Muscle layer of colon (tissue), 2 donors: ENCODE measurements around the gene NPAS3.

Experiments
- H3K27ac ChIP-seq: one replicate; pipeline ENCODE4 v1.7.0; 2013; ENCODE audit warnings: low read depth, mild to moderate bottlenecking, low read length, moderate library complexity
- H3K27me3 ChIP-seq, 2 donors: one replicate each; pipeline ENCODE4 v1.7.0; 2013; ENCODE audit warnings: low read length in 2 of 2, mild to moderate bottlenecking in 2 of 2; ENCODE audit not compliant: insufficient read depth in 2 of 2, control insufficient read depth in 1 of 2
- H3K36me3 ChIP-seq: one replicate; pipeline ENCODE4 v1.7.0; 2013; ENCODE audit warnings: mild to moderate bottlenecking, low read length; ENCODE audit not compliant: insufficient read depth
- H3K4me1 ChIP-seq: one replicate; pipeline ENCODE4 v1.7.0; 2013; ENCODE audit warnings: mild to moderate bottlenecking, low read length; ENCODE audit not compliant: insufficient read depth
- H3K4me3 ChIP-seq, 2 donors: one replicate each; pipeline ENCODE4 v1.7.0; 2013; ENCODE audit warnings: low read length in 2 of 2, low read depth in 1 of 2, mild to moderate bottlenecking in 1 of 2, moderate library complexity in 1 of 2
- H3K9ac ChIP-seq: one replicate; pipeline ENCODE4 v1.7.0; 2013; ENCODE audit warnings: low read length
- H3K9me3 ChIP-seq: one replicate; pipeline ENCODE4 v1.7.0; 2013; ENCODE audit warnings: mild to moderate bottlenecking, low read length
- donor health status: abdominal sarcoma.
- donor health status: Adenocarcinoma of cecum.

The NPAS3 gene

GRCh38 chr14:32938719-32939253 is at the start of gene NPAS3:
Gene NPAS3 (plus strand): TSS chr14:32938879.
- Histone ChIP-seq H3K4me3 (peak within 1 kb of the TSS; percentile 59 to 75), H3K9me3 (no peaks in the 10 kb centered on the region), H3K27ac (peak within 1 kb of the TSS; percentile 89), H3K4me1 (peaks cover 27% of the 10 kb centered on the region), H3K9ac (no peak within 1 kb of the TSS), H3K36me3 (no peaks in the 10 kb centered on the region), H3K27me3 (peaks cover 0 to 9% of the 10 kb centered on the region in 2 donors)

DNA sequence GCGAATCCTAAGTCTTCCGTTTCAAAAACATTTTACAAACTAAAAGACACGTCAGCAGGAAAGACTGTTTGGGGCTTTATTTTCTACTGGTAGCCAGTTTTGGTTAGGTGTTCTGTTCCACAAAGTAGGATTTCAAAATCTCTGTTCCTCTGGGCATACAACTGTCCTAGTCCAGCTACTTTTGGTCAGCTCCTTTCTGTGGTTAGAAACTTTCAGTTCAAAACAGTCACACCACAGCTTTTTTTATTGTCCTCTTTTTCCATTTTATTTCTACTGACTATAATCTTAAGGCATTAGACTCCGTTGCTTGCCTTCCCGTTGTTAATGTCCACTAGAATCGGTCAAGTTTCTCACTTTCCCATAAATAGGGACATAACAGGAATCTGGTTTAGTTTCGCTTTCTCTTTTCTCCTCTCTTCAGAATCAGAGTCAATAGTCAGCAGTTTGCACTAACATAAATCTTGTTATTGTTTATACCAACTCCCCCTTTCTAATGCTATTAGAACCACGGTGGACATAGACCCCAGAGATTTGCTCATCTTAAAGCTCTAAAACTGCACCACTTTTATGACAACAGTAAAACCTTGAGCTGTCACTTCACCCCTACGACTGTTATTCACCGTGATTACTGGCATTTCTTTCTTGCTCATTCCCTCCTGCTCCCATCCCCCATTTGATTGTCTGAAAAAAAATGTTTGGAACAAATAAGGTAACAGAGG is 41.5 kb upstream of the NPAS3 start:
- H3K4me3 ChIP-seq, result peak overlapping the region; percentile 52 to 70
- H3K9ac ChIP-seq, result peak overlapping the region; percentile 68
- H3K4me1 ChIP-seq, result peaks cover 6% of the 10 kb centered on the region
- no peaks in the 10 kb centered on the region for H3K9me3 ChIP-seq
- H3K27me3 ChIP-seq, result no peaks in the 10 kb centered on the region
- H3K27ac ChIP-seq, result peak overlapping the region; percentile 78
- no peaks in the 10 kb centered on the region for H3K36me3 ChIP-seq

DNA sequence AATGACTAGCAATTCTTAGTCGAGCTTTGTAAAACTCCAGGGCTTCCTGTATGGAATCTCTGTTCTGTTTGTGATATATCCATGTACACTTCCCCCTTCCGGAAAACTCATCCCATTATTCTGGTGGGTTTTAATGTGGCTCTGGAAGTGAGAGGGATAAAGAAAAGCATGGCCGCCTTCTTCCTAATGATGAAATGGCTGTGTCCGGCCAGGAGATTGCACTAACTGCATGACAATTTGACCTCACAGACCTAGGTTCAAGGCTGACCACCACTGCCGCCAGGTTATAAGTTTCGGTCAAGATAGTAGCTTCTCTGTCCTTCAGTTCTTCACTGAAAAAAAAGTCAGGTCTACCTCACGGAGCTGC is 41.0 kb upstream of the NPAS3 start:
- H3K27ac ChIP-seq, result peak overlapping the region; percentile 78
- no peaks in the 10 kb centered on the region for H3K9me3 ChIP-seq
- H3K27me3 ChIP-seq, result no peaks in the 10 kb centered on the region
- H3K9ac ChIP-seq, result peak overlapping the region; percentile 68
- peak overlapping the region; percentile 52 to 70 for H3K4me3 ChIP-seq
- H3K36me3 ChIP-seq, result no peaks in the 10 kb centered on the region
- peaks cover 6% of the 10 kb centered on the region for H3K4me1 ChIP-seq

- H3K36me3 ChIP-seq, result no peaks in the 10 kb centered on the region
- no peaks in the 10 kb centered on the region for H3K9me3 ChIP-seq
- no peak overlapping the region for H3K4me3 ChIP-seq
- peaks cover 6% of the 10 kb centered on the region for H3K4me1 ChIP-seq
- H3K27ac ChIP-seq, result no peak overlapping the region
- no peak overlapping the region for H3K9ac ChIP-seq
- no peaks in the 10 kb centered on the region for H3K27me3 ChIP-seq
Measured at GRCh38 chr14:32898876-32899275, 39.8 kb upstream of the NPAS3 start.

DNA sequence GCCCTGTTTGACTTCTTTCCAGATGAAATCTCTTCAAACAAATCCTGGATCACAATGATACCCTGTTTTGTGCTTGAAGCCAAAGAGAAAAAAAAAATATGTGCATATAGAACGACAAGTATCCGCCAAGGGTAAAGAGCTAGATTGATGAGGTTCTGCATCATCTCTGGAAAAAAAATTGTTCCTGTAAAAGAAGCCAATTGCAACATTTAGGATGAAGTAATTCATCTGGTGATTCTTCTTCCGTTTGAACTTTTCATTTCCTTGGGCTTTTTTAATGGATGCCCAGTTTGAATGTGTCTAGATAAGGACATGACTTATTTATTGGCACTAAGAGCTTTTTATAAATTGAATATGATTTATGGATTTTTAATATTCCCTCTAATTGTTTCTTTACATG is 38.1 kb upstream of the NPAS3 start:
- Histone ChIP-seq H3K9me3 (no peaks in the 10 kb centered on the region), H3K4me1 (peaks cover 6% of the 10 kb centered on the region), H3K9ac (no peak overlapping the region), H3K27ac (no peak overlapping the region), H3K36me3 (no peaks in the 10 kb centered on the region), H3K27me3 (no peaks in the 10 kb centered on the region), H3K4me3 (no peak overlapping the region)

GRCh38 chr14:32905013-32905412 is 33.7 kb upstream of the NPAS3 start:
- Histone ChIP-seq H3K4me1 (no peaks in the 10 kb centered on the region), H3K9ac (no peak overlapping the region), H3K27me3 (no peaks in the 10 kb centered on the region), H3K36me3 (no peaks in the 10 kb centered on the region), H3K9me3 (no peaks in the 10 kb centered on the region), H3K4me3 (no peak overlapping the region), H3K27ac (no peak overlapping the region)

DNA sequence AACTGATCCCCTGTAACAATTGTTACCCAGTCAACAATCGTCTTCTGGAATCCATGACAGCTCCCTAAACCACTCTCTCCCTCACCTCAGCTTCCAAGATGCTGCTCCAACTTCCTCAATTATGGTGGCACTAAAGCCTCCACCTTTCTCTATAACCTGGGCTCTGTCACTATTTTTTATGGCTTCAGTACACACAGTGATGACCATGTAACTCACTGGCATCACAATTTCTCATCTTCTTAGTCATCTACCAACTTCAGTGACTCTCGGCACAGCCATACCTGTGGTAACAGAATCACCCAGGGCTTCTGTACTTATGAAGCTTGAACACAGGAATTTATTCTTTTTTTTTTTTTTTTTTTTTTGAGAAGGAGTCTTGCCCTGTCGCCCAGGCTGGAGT is 32.0 kb upstream of the NPAS3 start:
- no peaks in the 10 kb centered on the region for H3K9me3 ChIP-seq
- H3K4me1 ChIP-seq, result no peaks in the 10 kb centered on the region
- no peaks in the 10 kb centered on the region for H3K27me3 ChIP-seq
- no peak overlapping the region for H3K4me3 ChIP-seq
- H3K27ac ChIP-seq, result no peak overlapping the region
- H3K9ac ChIP-seq, result no peak overlapping the region
- H3K36me3 ChIP-seq, result no peaks in the 10 kb centered on the region

DNA sequence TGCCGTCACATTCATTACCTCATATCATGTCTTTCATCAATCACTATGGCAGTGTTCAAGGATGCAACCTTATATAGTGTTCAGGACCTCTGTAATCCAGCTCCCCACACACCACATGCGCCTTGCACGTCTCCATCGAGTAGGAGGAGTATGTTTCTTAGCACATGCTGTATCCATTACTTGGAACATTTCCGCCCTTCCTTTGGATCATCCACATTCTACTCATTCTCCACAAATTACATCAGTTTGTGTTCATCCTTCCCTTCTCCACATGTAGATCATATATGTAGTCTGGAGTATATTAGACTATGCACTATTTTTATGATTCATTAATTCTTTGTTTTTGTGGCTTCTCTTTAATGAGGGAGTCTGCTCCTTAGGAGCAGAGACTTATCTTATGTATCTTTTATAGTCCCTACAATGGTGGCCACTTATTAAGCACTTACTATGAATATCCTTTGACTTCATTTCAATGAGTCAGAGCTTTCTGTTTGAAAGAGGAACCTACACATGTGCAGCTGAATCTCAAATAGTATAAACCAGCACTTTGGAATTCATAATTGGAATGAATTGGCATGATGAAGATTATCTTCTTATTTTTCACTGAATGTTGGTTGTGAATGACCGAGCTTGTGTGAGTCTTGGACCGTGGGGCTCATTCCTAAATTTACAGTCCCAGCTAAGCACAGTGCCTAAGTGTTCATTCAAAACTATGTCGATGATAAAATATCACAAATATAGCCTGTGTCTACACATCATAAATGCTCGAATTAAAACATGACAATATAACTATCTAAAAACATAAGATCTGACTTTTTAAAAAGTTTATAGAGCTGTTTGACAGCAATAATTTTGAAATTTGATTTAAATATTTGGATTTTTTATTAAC is 30.2 kb upstream of the NPAS3 start:
- H3K4me3 ChIP-seq, result no peak overlapping the region
- no peak overlapping the region for H3K27ac ChIP-seq
- H3K9ac ChIP-seq, result no peak overlapping the region
- H3K9me3 ChIP-seq, result no peaks in the 10 kb centered on the region
- no peaks in the 10 kb centered on the region for H3K36me3 ChIP-seq
- no peaks in the 10 kb centered on the region for H3K4me1 ChIP-seq
- H3K27me3 ChIP-seq, result no peaks in the 10 kb centered on the region

DNA sequence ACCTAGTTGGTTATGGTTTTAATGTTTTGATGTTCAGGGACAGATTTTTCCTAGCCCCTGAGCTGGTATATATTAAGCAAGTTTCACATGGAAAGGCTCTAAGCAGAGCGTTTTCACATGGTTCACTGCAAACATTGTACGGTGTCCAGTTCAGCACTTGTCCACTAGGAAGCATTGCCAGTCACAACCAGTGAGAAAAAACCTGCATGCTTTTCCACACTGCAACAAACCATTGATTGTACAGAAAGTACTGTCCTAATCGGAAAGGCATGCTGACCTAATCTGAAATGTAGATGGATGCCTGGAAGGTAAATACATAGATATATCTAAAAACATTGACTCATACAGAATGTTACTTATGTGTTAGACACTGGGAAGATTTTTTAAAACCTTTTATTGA is 25.0 kb upstream of the NPAS3 start:
- H3K4me3 ChIP-seq, result no peak overlapping the region
- H3K27me3 ChIP-seq, result no peaks in the 10 kb centered on the region
- H3K4me1 ChIP-seq, result no peaks in the 10 kb centered on the region

DNA sequence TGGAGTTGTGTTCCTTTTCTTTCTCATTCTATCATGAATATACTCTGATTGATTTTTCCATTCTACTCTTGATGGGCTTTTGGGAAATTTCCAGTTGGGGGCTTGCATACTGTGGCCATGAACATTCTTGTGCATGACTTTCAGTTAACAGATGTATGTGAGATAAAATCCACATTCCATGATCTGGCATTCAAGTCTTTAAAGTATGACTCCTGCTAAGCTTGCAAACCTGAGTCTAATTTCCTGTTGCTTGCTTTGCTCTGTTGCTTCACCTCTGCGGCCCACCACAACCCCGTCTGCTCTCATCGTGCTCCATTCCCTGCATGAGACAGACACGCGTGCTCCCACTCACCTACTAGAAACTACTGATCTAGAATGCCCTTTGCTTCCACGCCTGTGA is 24.3 kb upstream of the NPAS3 start:
- H3K9ac ChIP-seq, result no peak overlapping the region
- no peaks in the 10 kb centered on the region for H3K27me3 ChIP-seq
- no peak overlapping the region for H3K27ac ChIP-seq
- H3K9me3 ChIP-seq, result no peaks in the 10 kb centered on the region
- H3K36me3 ChIP-seq, result no peaks in the 10 kb centered on the region
- H3K4me3 ChIP-seq, result no peak overlapping the region
- no peaks in the 10 kb centered on the region for H3K4me1 ChIP-seq

More for the DNA sequence above, 25.0 kb upstream of the NPAS3 start:
- Histone ChIP-seq H3K27ac (no peak overlapping the region), H3K9ac (no peak overlapping the region), H3K36me3 (no peaks in the 10 kb centered on the region), H3K9me3 (no peaks in the 10 kb centered on the region)

GRCh38 chr14:32920696-32921276 is 17.9 kb upstream of the NPAS3 start:
- no peak overlapping the region for H3K9ac ChIP-seq
- no peaks in the 10 kb centered on the region for H3K36me3 ChIP-seq
- H3K4me1 ChIP-seq, result no peaks in the 10 kb centered on the region
- no peak overlapping the region for H3K4me3 ChIP-seq
- H3K9me3 ChIP-seq, result no peaks in the 10 kb centered on the region
- no peaks in the 10 kb centered on the region for H3K27me3 ChIP-seq
- no peak overlapping the region for H3K27ac ChIP-seq
